Subcutaneous abdominal adipose tissue (tissue), 5 donors: Measurements from ENCODE around the gene DNAJB14.

Source experiments
- H3K27ac ChIP-seq: one replicate; pipeline ENCODE4 v1.7.0; 2013; ENCODE audit warnings: low read depth, mild to moderate bottlenecking, inconsistent platforms, low read length, moderate library complexity
- H3K27me3 ChIP-seq, 5 donors: one replicate each; pipeline ENCODE4 v1.7.0; 2013; ENCODE audit warnings: low read length in 5 of 5, inconsistent platforms in 1 of 5; ENCODE audit not compliant: control insufficient read depth in 5 of 5, insufficient read depth in 4 of 5
- H3K36me3 ChIP-seq, 5 donors: one replicate each; pipeline ENCODE4 v1.7.0; 2013; ENCODE audit warnings: low read length in 5 of 5; ENCODE audit not compliant: control insufficient read depth in 5 of 5, insufficient read depth in 5 of 5
- H3K4me1 ChIP-seq, 5 donors: one replicate each; pipeline ENCODE4 v1.7.0; 2013; ENCODE audit warnings: low read length in 5 of 5, mild to moderate bottlenecking in 3 of 5, moderate library complexity in 1 of 5; ENCODE audit not compliant: control insufficient read depth in 5 of 5, insufficient read depth in 5 of 5
- H3K4me3 ChIP-seq, 5 donors: one replicate each; pipeline ENCODE4 v1.7.0; 2013; ENCODE audit warnings: low read length in 5 of 5, low read depth in 1 of 5
- H3K9ac ChIP-seq, 5 donors: one replicate each; pipeline ENCODE4 v1.7.0; 2013; ENCODE audit warnings: low read length in 5 of 5, mild to moderate bottlenecking in 4 of 5, moderate library complexity in 3 of 5
- H3K9me3 ChIP-seq, 5 donors: one replicate each; pipeline ENCODE4 v1.7.0; 2013; ENCODE audit warnings: low read length in 5 of 5; ENCODE audit not compliant: control insufficient read depth in 5 of 5
- donor health status: healthy.
- donor health status: healthy.
- donor health status: healthy.
- donor health status: healthy.
- donor health status: healthy.

Gene DNAJB14

GRCh38 chr4:99878604-99879003, 67.8 kb downstream of the DNAJB14 start:
- Histone ChIP-seq H3K36me3 (peaks cover 46 to 62% (median 52%) of the 10 kb centered on the region in 5 donors), H3K4me3 (no peak overlapping the region), H3K9ac (no peak overlapping the region), H3K4me1 (no peaks in the 10 kb centered on the region), H3K9me3 (no peaks in the 10 kb centered on the region), H3K27ac (no peak overlapping the region), H3K27me3 (no peaks in the 10 kb centered on the region)

- Histone ChIP-seq H3K27ac (no peak overlapping the region), H3K27me3 (no peaks in the 10 kb centered on the region), H3K4me3 (no peak overlapping the region), H3K4me1 (no peaks in the 10 kb centered on the region), H3K9me3 (no peaks in the 10 kb centered on the region), H3K36me3 (peaks cover 41 to 54% (median 48%) of the 10 kb centered on the region in 5 donors), H3K9ac (no peak overlapping the region)
These were observed 69.5 kb downstream of the DNAJB14 start for GRCh38 chr4:99876946-99877345.

- H3K27ac ChIP-seq = no peak overlapping the region
- H3K9me3 ChIP-seq = no peaks in the 10 kb centered on the region
- H3K9ac ChIP-seq = no peak overlapping the region
- peaks cover 23 to 36% (median 30%) of the 10 kb centered on the region in 5 donors for H3K36me3 ChIP-seq
- H3K4me3 ChIP-seq = no peak overlapping the region
- no peaks in the 10 kb centered on the region for H3K27me3 ChIP-seq
- H3K4me1 ChIP-seq = no peaks in the 10 kb centered on the region
These were observed 71.3 kb downstream of the DNAJB14 start for GRCh38 chr4:99875071-99875470.

GRCh38 chr4:99872570-99872969, 73.8 kb downstream of the DNAJB14 start:
- H3K9ac ChIP-seq = no peak overlapping the region
- H3K4me3 ChIP-seq = no peak overlapping the region
- H3K27me3 ChIP-seq = no peaks in the 10 kb centered on the region
- no peaks in the 10 kb centered on the region for H3K4me1 ChIP-seq
- peaks cover 0 to 13% (median 11%) of the 10 kb centered on the region in 5 donors for H3K36me3 ChIP-seq
- H3K9me3 ChIP-seq = no peaks in the 10 kb centered on the region
- H3K27ac ChIP-seq = no peak overlapping the region

GRCh38 chr4:99868126-99868596, 78.3 kb downstream of the DNAJB14 start:
- Histone ChIP-seq H3K27me3 (no peaks in the 10 kb centered on the region), H3K9me3 (no peaks in the 10 kb centered on the region), H3K9ac (no peak overlapping the region), H3K4me1 (no peaks in the 10 kb centered on the region), H3K36me3 (peaks cover 0 to 6% (median 0%) of the 10 kb centered on the region in 5 donors), H3K27ac (no peak overlapping the region), H3K4me3 (no peak overlapping the region)

- Histone ChIP-seq H3K4me3 (no peak overlapping the region), H3K9ac (no peak overlapping the region)
These were observed 82.6 kb downstream of the DNAJB14 start for GRCh38 chr4:99863804-99864203.

GRCh38 chr4:99861120-99861905, 85.1 kb downstream of the DNAJB14 start:
- Histone ChIP-seq H3K36me3 (peaks cover 0 to 3% (median 0%) of the 10 kb centered on the region in 5 donors), H3K27me3 (peaks cover 0 to 3% (median 0%) of the 10 kb centered on the region in 5 donors), H3K27ac (no peak overlapping the region), H3K4me3 (no peak overlapping the region), H3K4me1 (peaks cover 0 to 8% (median 6%) of the 10 kb centered on the region in 5 donors), H3K9ac (no peak overlapping the region), H3K9me3 (no peaks in the 10 kb centered on the region)

More at GRCh38 chr4:99863804-99864203, 82.6 kb downstream of the DNAJB14 start:
- no peak overlapping the region for H3K27ac ChIP-seq
- peaks cover 0 to 3% (median 0%) of the 10 kb centered on the region in 5 donors for H3K27me3 ChIP-seq
- peaks cover 0 to 6% (median 0%) of the 10 kb centered on the region in 5 donors for H3K36me3 ChIP-seq
- H3K4me1 ChIP-seq = no peaks in the 10 kb centered on the region
- no peaks in the 10 kb centered on the region for H3K9me3 ChIP-seq

- no peaks in the 10 kb centered on the region for H3K9me3 ChIP-seq
These were observed 85.9 kb downstream of the DNAJB14 start for GRCh38 chr4:99860521-99860920.

GRCh38 chr4:99859618-99860017, 86.8 kb downstream of the DNAJB14 start:
- H3K9ac ChIP-seq = no peak overlapping the region
- H3K36me3 ChIP-seq = peaks cover 0 to 2% (median 0%) of the 10 kb centered on the region in 5 donors
- peaks cover 0 to 10% (median 6%) of the 10 kb centered on the region in 5 donors for H3K4me1 ChIP-seq
- H3K27me3 ChIP-seq = peaks cover 0 to 3% (median 0%) of the 10 kb centered on the region in 5 donors
- no peaks in the 10 kb centered on the region for H3K9me3 ChIP-seq
- no peak overlapping the region for H3K4me3 ChIP-seq
- no peak overlapping the region for H3K27ac ChIP-seq

More at GRCh38 chr4:99860521-99860920, 85.9 kb downstream of the DNAJB14 start:
- Histone ChIP-seq H3K4me3 (no peak overlapping the region), H3K36me3 (peaks cover 0 to 2% (median 0%) of the 10 kb centered on the region in 5 donors), H3K27me3 (peaks cover 0 to 3% (median 0%) of the 10 kb centered on the region in 5 donors), H3K9ac (no peak overlapping the region), H3K4me1 (peaks cover 0 to 10% (median 6%) of the 10 kb centered on the region in 5 donors), H3K27ac (no peak overlapping the region)

- H3K27ac ChIP-seq = no peak overlapping the region
- H3K4me1 ChIP-seq = peaks cover 0 to 10% (median 6%) of the 10 kb centered on the region in 5 donors
- no peaks in the 10 kb centered on the region for H3K9me3 ChIP-seq
- peaks cover 0 to 2% (median 0%) of the 10 kb centered on the region in 5 donors for H3K36me3 ChIP-seq
- H3K27me3 ChIP-seq = peaks cover 0 to 3% (median 0%) of the 10 kb centered on the region in 5 donors
- H3K9ac ChIP-seq = no peak overlapping the region
- no peak overlapping the region for H3K4me3 ChIP-seq
These were observed 89.1 kb downstream of the DNAJB14 start for GRCh38 chr4:99857307-99857706.
